Mucosa of descending colon (tissue), 3 donors: Measurements from ENCODE around the gene HASPIN. TPM values are rescaled to one million over a fixed set of nuclear protein-coding genes. Genes with fewer than 3 reads are reported as not detected.

ENCODE experiments used
- ATAC-seq: fragments of 200-7000 bp; cut with Tn5 transposase; one replicate; pipeline ENCODE4 v1.9.1; 2020; ENCODE audit warnings: mild to moderate bottlenecking, moderate library complexity
- DNase-seq, 3 donors: peaks; one replicate each; pipeline ENCODE4 v3.0.0-alpha.2; 2020
- H3K36me3 ChIP-seq: fragments of 200-600 bp; one replicate; pipeline ENCODE4 v1.8.0; 2021; ENCODE audit warnings: low read depth, mild to moderate bottlenecking
- H3K4me1 ChIP-seq: fragments of 200-600 bp; one replicate; pipeline ENCODE4 v1.8.0; 2021; ENCODE audit warnings: low read depth, mild to moderate bottlenecking
- H3K4me3 ChIP-seq: fragments of 200-600 bp; one replicate; pipeline ENCODE4 v1.8.0; 2021; ENCODE audit warnings: mild to moderate bottlenecking
- H3K9me3 ChIP-seq: fragments of 200-600 bp; one replicate; pipeline ENCODE4 v1.8.0; 2021; ENCODE audit warnings: mild to moderate bottlenecking
- intact Hi-C, 2 donors: fragments of 100-400 bp; cut with DNase I in 1 of 2; cut with micrococcal nuclease in 1 of 2; formaldehyde crosslinking; loops; one replicate each; pipeline versions ENCODE4 v1.11.0 to v1.11.1; 2022; cut with DNase I, micrococcal nuclease
- total RNA-seq, 3 donors: library from RNA; stranded (reverse); fragmentation: NEBNext Ultra II Directional in 2 of 3; extraction: Animal tissue kit (Norgen Biotek cat#: 25700) in 2 of 3; gene quantifications; one replicate each; pipeline versions ENCODE4 v1.2.1 to v1.2.4, GENCODE V29; 2021 to 2023
- TF ChIP-seq, protein P1 (sequence below): fragments of 200-600 bp; IDR thresholded peaks from one replicate; pipeline ENCODE4 v1.8.0; 2022; ENCODE audit warnings: antibody characterized with exemption, mild to moderate bottlenecking
- donor health status: DM: no; HTN: no; CAD: no; lungs with moderate emphysema.
- donor health status: DM: no; HTN: no; CAD: no.
- donor health status: DM: no; HTN: yes; CAD: no.

The HASPIN gene
- total RNA-seq, 3 donors from 2014 or later, result 0.70 to 3.6 (median 1.1) TPM

- intact Hi-C loops, result no loop called here
- no peaks in the 10 kb centered on the region for H3K36me3 ChIP-seq
- no peak overlapping the region for H3K4me3 ChIP-seq
- H3K4me1 ChIP-seq, result peaks cover 8% of the 10 kb centered on the region
- TF ChIP-seq, protein P1, sequence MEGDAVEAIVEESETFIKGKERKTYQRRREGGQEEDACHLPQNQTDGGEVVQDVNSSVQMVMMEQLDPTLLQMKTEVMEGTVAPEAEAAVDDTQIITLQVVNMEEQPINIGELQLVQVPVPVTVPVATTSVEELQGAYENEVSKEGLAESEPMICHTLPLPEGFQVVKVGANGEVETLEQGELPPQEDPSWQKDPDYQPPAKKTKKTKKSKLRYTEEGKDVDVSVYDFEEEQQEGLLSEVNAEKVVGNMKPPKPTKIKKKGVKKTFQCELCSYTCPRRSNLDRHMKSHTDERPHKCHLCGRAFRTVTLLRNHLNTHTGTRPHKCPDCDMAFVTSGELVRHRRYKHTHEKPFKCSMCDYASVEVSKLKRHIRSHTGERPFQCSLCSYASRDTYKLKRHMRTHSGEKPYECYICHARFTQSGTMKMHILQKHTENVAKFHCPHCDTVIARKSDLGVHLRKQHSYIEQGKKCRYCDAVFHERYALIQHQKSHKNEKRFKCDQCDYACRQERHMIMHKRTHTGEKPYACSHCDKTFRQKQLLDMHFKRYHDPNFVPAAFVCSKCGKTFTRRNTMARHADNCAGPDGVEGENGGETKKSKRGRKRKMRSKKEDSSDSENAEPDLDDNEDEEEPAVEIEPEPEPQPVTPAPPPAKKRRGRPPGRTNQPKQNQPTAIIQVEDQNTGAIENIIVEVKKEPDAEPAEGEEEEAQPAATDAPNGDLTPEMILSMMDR, result no peak
- peaks cover 3% of the 10 kb centered on the region for H3K9me3 ChIP-seq
- ATAC-seq, result no peak
- DNase-seq, result peak in 1 of 3 donors; percentile 8
These were observed 30.6 kb upstream of the HASPIN start for GRCh38 chr17:3693141-3693540.

GRCh38 chr17:3693829-3694231 lies 29.9 kb upstream of the HASPIN start:
- no peak overlapping the region for H3K4me3 ChIP-seq
- peaks cover 6% of the 10 kb centered on the region for H3K9me3 ChIP-seq
- DNase-seq, result peak in 1 of 3 donors; percentile 48
- intact Hi-C loops, result no loop called here
- no peaks in the 10 kb centered on the region for H3K36me3 ChIP-seq
- peak; percentile 6 for ATAC-seq
- H3K4me1 ChIP-seq, result peaks cover 8% of the 10 kb centered on the region
- TF ChIP-seq, protein P1, result no peak

GRCh38 chr17:3695129-3695722 lies 28.5 kb upstream of the HASPIN start:
- intact Hi-C loops, result no loop called here

DNA sequence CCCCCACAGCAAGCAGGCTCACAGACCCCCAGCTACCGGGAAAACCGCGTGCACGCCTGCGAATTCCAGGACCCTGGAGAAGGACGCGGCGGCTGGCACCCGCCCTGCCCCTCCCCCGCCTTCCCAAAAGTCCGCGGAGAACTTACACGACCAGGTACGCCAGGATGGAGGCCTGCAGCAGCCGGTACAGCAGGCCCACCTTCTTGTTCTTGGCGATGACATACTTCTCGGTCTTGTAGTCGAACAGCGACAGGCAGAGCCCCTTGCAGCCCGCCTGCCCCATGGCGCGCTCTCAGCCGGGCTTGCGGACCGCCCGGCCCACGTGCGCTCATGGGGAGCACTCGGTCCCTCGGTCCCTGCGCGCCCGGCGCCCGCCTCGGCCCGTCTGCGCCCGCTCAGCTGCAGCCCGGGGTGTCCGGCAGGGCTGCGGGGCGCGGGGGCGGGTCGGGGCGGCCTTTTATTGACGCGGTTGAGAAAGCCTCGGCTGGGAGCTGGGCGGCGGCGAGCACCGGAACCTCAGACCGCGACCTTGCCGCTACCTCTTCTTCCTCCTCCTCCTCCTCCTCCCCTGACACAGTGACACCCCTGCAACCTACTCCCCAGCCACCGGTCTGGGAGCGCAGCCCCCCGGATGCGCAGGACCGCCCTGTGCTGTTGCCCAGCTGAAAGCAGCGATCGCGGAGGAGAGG lies 27.8 kb upstream of the HASPIN start, which contains the start of gene P2RX5:
TSS of gene P2RX5 (minus strand) at position 433 of the 689 bp plus-strand sequence. CDS start at position 283, 150 bp downstream.
- Histone ChIP-seq H3K4me1 (peaks cover 8% of the 10 kb centered on the region), H3K9me3 (peaks cover 6% of the 10 kb centered on the region), H3K36me3 (no peaks in the 10 kb centered on the region), H3K4me3 (no peak within 1 kb of the TSS)
- TF ChIP-seq, protein P1, result no peak
- ATAC-seq, result peak; percentile 75
- intact Hi-C loops, result no loop called here
- DNase-seq, result peak in 2 of 3 donors; percentile 51 to 81

More at GRCh38 chr17:3695129-3695722, 28.5 kb upstream of the HASPIN start:
- H3K4me3 ChIP-seq, result no peak overlapping the region
- ATAC-seq (peak; percentile 28), DNase-seq (peak in 1 of 3 donors; percentile 58)
- TF ChIP-seq, protein P1, result no peak
- no peaks in the 10 kb centered on the region for H3K36me3 ChIP-seq
- peaks cover 6% of the 10 kb centered on the region for H3K9me3 ChIP-seq
- H3K4me1 ChIP-seq, result peaks cover 8% of the 10 kb centered on the region

DNA sequence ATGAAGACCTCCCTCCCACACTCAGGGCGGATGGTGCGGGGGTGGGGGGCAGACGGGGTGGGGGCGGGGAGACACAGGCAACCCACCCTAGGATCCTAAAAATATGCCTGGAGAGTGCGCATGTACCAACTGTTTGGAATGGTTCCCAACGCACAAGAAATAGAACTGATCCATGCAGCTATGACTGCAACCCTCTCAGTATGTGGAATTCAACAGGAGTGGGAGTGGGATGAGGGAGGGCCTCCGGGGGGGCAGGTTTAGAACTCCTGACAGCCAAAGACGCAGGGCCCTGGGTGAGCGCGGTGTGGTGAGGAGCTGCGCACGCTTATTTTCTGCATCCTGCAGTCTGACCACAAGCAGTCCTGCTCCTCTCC lies 26.6 kb upstream of the HASPIN start:
- DNase-seq (no peak), ATAC-seq (no peak)
- Histone ChIP-seq H3K9me3 (peaks cover 6% of the 10 kb centered on the region), H3K4me3 (no peak overlapping the region), H3K36me3 (no peaks in the 10 kb centered on the region), H3K4me1 (peaks cover 8% of the 10 kb centered on the region)
- intact Hi-C loops, result no loop called here
- TF ChIP-seq, protein P1, result no peak
